C1 segment of cervical spinal cord (tissue), 14 donors: ENCODE results near the gene COL3A1.

Source experiments
- DNase-seq, 14 donors: peaks; one replicate each; lab custom pipeline; 2025; lab: John Stamatoyannopoulos, UW

The COL3A1 gene

DNA sequence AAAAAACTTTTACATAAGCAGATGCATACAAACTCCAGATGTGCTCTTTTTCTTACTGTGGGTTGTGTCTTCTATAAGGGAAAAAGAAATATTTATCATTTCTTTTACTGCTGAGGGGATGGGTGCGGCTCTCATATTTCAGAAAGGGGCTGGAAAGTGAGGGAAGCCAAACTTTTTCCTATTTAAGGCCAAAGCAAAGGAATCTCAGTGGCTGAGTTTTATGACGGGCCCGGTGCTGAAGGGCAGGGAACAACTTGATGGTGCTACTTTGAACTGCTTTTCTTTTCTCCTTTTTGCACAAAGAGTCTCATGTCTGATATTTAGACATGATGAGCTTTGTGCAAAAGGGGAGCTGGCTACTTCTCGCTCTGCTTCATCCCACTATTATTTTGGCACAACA, at the start of gene COL3A1:
Gene COL3A1 (plus strand): TSS at position 210 of the 400 bp plus-strand sequence. CDS start 117 bp downstream, at position 327.
- DNase-seq: no peak

DNA sequence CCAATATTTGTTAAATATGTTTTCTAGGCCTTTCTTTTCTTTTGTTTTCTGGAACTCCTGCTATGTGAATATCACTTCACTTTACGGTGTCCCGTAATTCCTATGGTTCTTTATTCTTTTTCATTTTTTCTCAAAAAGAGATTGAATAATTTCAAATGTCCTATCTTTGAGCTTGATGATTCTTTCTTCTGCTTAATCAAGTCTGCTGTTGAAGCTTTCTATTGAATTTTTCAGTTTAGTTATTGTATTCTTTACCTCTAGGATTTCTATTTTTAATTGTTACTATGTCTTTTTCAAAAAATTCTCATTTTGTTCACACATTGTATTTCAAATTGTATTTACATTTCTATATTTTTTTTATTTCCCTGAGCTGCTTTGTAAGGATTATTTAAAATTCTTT, 45.5 kb upstream of the COL3A1 start:
- DNase-seq: no peak

DNA sequence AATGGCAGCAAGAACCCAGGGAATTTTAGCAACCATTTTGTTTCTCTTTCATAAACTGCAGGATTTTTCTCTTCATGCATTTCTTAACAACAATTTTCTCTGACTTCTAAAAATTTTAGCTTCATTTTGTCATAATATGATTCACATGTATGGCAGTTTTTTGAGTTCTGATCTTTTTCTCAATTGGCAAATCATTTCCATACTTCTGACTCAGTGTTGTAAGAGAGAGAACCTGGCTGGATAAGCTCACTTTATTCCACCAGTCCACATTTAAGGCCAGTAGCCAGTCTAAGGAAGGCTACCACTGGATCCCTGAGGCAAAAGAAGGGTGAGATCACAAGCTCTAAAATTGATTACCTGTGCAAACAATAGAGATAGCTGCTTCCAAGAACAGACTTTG, 42.8 kb upstream of the COL3A1 start:
- DNase-seq: no peak

DNA sequence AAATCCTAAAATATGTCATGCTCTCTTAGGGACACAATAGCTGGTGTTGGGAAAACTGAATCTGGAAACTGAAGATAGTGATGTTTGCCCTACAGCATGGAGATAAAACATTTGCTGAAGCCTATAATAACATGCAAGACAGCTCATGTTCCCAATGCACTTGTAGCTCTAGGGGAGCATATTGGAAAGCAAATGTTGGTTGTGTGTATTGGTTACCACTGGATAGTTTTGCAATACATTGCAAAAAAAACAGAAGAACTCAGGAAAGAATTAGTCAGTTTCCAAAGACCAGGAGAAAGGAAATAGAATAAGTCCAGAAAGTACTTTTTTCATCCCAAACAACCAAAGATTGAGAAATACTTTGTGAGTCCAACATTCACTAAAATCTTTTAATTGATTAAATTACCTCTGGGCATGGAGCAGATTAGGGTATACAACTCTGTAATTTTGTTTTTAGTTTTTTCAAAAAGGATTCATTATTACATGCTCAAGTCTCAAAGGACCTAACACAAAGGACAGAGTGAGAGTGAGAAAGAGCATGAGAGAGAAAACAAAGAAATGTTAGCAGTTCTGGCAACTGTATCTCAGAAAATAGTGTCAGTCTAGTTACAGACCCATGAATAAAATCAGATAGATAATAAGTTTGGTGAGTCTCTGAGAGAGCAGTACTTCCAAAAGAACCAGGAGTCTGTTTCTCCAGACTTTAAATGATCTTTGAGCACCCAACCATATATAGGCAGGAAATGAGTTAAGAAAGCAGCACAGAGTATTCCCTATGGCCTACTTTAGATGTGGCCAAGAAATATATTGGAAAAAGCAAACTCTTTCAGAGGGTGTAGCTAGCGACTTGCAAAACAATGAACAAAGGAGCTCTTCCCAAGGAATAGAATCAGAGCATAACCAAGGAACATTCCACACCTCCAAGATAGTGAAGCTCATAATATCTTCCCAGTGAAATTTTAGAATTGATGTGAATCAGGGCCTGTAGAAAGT, 36.6 kb upstream of the COL3A1 start:
- no peak for DNase-seq

DNA sequence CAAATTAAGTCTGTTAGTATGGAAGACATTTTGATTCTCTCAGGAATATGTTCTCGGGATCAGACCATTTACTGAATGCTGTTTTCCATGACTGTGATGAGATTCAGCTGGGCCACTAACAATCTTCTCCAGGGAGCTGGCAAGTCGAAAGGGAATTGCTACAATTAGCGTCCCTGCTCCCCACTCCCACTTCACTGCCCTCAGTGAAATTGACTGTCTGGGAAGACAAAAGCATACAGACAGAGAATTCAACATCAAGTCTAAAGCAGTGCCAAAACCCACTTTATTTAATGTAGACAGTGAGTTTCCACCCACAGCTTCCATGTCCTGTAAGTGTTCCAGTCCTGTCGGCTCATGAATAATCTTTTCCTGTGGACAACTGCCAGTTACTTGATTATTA, 34.0 kb upstream of the COL3A1 start:
- DNase-seq: no peak

DNA sequence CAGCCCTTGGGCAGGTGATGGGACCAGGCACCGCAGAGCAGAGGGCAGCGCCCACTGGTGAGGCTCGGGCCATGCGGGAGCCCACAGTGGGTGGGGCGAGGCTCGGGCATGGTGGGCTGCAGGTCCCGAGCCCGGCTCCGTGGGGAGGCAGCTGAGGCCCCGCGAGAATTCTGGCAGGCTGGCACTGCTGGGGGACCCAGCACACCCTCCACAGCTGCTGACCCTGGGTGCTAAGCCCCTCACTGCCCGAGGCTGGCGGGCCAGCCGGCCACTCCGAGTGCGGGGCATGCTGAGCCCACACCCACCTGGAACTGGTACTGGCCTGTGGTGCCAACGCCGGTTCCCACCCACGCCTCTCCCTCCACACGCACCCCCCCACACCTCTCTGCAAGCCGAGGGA, 29.7 kb upstream of the COL3A1 start:
- no peak for DNase-seq

DNA sequence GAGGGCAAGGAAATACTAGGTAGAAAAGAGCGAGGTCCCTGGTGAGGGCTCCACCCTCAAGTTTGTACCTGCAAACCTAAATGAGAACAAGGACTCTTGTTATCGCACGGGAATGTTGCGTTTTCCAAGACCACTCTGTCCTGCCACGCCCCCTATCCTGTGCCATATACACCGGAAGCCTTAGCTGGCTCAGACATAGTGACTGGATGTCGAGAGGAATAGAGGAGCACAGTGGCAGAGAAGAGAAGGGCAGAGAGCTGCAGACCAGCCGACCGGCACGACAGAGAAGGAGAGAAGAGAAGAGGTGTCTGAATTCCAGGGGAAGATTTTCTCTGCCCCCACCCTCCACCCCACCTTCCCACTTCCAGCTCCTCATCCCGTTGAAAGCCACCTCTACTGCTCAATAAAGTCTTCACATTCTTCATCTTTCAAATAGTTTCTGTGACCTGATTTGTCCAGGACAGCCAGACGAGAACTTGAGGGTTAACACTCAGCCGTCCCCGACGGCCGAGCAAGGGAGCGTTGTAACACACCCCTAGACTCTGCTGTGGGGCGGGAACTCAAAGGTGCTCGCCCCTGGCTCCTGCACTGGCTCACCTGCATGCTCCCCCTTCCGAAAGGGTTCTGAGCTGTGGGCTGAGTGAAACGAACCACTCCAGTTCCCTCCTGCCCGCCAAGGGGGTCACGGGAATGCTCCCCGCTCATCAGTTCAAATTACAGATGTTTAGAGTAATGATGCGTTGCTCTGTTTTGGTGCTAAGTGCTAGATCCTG, 24.9 kb upstream of the COL3A1 start:
- DNase-seq: no peak

DNA sequence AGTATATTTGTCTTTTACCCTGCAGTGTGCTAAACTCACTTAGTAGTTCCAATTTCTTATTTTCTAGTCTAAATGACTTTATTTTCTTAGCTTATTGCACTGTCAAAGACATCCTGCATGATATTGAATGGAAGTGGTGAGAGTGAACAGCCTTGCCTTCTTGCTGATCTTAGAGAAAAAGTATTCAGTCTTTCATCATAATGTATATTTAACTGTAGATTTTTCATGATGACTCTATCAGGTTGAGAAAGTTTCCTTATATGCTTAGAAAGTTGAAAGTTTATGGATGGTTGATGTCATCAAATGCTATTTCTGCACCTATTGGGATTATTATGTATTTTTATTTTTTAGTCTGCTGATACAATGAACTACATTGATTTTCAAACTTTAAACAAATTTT, 21.3 kb upstream of the COL3A1 start:
- DNase-seq: no peak

DNA sequence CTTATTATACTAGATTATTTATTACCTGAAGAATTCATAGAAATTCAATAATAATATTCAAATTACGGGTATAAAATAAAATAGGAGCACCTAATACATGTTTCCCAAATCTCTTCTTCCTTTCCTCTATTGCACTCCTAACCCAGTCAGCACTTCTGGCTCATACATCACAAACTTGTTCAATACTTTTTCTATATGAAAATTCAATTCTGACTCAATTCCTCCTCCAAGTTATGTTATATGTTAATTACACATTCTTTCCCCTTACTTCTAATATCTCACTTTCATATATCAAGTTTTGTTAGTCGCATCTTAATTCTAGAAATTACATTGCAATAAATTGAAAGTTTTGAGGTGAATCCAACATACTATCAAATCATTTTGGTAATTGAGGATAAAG, 17.9 kb upstream of the COL3A1 start:
- DNase-seq: no peak

DNA sequence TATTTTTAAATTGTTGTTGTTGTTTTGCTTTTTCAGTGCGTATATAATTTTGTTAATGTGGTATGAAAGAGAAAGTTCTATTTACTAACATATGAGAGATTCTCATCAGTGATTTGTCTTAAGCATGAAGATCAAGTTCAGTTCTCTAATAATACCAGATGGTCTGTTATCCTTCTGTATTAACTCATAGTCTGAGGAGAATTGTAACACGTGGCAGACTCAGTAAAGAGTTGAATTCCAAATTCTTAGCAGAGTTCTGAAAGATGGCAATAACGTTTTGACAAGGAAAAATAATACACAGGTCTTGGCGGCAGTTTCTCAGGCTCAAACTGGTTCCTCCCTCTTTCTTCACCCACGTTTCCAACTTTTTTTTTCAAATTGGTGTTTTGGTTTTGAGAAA, 17.2 kb upstream of the COL3A1 start:
- no peak for DNase-seq

DNA sequence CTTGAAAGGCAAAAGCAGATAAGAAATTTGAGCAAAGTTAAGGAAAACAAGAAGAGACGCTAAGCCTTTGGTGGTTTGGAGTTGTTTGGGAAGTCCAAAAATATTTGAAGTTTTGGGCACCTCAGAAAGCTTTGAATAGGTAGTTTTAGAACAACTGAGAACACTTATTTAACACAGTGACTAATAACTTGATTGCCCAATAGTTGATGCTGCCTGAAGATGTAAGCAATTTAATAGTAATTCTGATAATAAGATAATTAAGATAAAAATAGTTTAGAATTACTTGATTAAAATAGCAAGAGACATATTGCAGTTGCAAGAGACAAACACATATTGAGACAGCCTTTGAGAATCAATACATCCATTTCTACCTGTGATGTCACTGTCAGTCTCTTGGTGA, 16.5 kb upstream of the COL3A1 start:
- DNase-seq: no peak

DNA sequence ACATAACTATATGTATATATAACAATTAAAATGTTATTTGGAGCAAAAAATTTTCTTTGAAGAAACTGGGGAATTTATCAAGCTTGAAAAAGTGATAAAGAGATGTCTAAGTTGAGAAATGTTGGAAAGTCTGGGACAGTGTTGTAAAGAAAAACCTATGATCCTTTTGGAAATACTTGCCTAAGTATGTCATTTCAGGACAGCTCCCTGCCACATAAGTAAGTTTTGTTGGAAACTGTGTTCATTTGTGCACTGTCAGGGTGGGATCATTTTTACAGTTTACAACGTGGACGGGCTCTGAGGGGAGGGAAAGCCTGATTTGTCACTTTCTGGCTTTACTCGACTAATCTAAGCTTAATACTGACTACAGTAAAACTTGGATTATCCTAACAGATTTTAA, 10.4 kb upstream of the COL3A1 start:
- DNase-seq: no peak

DNA sequence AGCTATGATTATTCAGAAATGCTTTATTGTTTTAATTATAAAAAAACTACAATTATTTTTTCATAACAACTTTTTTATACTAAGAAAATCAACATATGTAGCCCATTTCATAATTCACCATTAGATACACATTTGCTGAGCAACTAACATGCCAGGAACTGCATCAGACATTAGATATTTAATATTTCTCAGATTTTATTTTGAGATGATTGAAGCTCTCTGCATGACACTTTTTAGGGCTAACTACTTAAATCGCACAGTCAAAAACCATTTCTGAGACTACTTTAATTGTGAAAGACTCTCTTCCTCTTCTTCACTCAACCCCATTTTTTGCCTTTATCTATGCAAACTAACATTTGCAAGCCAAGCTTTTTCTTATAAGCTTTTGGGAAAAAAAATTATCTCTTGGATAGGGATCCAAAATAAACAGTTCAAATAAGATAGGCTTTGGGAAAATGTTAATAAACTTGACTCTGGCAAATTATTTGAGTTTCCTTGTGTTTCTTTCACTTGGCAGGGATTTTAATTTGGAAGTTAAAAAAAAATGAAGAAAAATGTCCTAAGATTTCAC, 9.1 kb upstream of the COL3A1 start:
- no peak for DNase-seq

DNA sequence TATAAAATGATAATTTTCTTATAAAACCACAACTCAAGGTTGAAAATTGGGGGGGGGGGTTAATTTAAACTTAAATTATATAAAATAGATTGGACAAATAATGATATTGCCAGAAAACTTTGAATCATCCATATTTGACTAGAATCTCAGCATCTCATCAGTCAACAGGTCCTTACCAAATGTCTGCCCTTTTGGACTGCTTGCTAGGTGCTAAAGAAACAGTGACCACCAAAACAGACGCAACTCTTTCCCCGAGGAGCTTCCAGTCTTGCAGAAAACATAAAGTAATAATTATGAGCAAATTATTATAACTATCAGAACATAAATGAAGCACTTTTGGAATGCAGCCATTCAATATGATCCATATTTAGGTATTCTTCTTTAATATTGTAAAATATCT, 8.6 kb upstream of the COL3A1 start:
- no peak for DNase-seq

DNA sequence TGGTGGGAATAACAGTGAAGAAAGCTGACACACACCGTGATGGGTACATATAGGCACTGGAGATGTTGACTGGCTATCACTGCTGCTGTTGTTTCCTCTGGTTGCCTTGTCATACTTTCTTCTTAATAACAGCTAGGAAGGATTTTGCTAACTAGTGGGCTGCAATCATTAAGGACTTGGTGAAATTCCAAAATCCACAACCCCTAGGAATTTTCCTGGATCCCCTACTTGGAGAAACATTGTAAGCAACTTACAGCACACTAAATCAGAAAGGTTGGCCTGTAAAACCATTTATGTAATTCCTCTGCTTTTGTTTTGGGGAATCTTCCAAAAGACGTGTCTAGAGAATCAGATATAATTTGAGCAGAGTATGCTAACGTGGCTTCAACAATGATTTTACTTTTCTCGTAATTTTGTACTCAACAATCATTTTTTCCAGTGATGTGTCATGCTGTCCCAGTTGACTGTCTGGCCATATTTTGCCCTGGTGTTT, 8.0 kb upstream of the COL3A1 start:
- DNase-seq: no peak

DNA sequence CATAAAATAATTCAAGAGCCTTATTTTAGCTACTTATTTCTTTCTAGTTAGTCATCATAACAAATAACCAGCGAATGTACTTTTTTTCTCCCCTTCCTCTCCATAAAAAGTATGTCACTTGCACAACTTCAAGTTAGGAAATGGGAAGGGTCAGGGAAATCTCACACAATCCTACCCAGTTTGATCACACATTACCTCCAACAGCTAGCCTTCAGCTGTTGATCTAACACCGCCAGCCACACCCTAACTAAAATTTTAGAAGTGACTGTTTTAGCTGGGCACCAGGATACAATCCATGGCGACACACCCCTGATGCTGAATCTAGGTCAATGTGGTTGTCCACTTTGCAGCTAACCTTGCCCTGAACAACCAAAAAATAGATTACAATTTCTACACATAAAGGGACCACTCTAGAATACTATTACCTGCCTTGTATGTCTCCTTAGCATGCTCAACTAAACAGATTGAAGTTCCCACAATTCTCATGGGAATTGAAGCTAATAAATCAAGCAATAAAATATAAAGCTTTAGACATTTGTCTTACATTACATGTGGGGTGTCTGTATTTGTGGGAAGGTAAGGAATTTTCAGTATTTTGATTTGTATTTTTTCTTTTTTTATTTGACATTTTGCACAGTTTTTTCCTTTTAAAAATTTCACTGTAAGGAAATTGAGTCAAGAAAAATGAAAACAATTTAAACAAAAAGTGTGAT, 7.3 kb upstream of the COL3A1 start:
- no peak for DNase-seq

DNA sequence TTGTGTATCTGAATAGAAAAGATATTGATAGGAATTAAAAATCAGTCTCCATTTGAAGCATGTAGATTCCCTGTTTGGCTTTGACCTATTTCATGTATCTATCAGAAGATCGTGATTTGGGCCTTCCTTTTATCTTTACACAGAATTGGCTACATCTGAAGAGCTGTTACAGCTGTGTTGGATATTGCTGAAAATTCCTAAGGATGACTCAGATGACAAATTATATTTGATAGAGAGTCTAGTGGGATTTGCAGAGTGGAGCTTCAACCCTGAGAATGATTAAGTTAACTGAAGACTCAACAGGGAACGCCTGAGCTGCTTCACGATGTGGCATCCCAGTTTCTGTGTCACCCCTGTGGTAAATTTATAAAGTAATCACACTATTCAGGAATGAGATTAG, 4.9 kb upstream of the COL3A1 start:
- no peak for DNase-seq

DNA sequence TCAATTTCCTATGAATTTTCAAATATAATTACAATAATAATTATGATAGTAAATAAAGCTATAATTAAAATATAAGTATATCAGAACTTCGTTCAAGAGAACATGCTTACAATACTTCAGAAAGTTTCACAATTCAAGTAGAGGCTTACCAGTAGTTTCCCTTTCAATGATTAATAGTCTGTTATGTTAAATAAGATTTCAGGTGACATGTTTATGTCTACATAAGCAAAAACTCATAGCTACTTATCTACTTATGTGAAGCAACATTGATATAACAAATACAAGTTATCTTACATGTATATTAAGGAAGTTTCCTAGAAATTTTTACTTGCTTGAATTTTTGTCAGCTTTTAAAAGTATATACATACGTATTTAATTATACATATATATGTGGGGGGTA, 4.5 kb upstream of the COL3A1 start:
- DNase-seq: no peak

DNA sequence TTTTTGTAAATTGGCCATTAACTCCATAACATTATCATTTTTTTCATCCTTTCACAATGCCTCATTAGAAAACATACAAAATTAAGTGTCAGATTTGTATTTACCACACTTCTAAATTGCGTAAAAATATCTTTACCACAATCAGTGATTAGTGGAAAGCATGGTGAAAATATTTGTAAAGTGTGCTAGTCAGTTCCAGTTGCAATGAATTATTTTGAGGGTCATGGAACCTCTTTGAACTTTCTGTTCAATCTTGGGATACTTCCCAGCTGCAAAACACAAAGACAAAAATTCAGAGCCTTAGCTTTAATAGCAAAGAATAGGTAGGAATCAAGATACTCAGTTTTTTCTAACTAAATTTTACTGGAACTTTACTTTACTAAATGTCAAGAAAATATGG, 4.0 kb upstream of the COL3A1 start:
- no peak for DNase-seq

DNA sequence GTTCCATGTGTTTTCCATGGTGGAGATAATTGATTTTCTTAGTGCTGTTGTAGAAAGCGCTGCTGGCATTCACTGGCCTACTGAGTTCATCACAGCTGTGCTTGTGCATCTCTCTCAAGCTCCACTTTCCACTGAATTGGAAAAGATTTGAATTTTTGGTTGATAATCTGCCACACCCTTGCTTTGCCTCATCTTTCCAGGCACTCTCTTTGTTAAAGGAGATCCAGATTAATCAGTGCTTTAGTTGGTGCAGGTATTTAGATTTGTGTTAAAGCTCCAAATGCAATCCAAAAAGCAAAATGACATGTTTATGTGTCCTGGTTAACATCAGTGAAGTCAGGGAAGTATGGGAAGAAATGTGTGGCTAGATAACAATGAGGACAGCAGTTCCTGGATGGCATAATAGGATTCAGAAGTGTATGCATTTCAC, 2.7 kb upstream of the COL3A1 start:
- DNase-seq: no peak

DNA sequence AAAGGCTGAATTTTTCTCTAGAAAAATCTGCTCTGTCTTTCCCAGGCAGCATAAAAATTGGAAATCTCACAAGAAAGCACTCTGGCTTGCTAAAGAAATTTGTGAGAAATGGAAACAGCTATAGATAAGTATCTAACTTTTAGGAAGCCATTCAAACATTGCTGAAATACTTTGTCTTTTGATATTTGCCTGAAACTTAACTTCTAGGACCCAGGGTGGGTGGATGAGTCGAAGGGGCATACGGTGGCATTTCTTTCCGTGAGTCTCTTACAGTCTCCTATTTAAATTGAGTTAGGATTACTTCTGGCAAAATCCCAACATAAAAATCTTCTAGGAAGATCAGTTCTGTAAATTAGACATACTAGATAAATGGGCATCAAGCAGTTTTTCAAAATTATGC, 532 bp upstream of the COL3A1 start:
- DNase-seq: no peak
